HL-60 (cell line): ENCODE measurements around the gene ITFG1.

Source experiments
- POLR2AphosphoS5 ChIP-seq: IDR thresholded peaks from 2 replicates; pipeline ENCODE4 v1.6.1; 2012; ENCODE audit warnings: low read depth
- TF ChIP-seq, protein P1 (sequence below): IDR thresholded peaks from one replicate; pipeline ENCODE4 v1.5.1; 2011; ENCODE audit warnings: low read length, control low read depth, inconsistent platforms; ENCODE audit not compliant: insufficient read depth

DNA sequence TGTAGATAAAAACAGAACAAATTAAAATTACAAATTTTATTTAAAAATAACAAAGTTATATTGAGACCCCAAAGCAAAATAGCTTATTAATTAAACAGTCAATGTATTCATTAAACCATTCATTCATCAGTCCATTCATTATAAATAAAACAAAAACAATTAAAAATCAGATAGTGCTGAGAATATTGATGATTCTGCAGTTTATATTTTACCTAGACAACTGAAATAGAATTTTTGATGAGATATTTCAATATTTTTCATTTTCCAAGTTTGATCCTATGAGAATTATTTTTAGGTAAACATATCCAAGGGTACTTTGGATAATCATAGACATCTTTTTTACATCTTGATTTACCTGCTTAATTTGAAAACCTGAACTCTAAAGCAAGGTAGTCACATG lies 301.9 kb downstream of the ITFG1 start:
- TF ChIP-seq POLR2AphosphoS5 = no peak
- TF ChIP-seq, protein P1, sequence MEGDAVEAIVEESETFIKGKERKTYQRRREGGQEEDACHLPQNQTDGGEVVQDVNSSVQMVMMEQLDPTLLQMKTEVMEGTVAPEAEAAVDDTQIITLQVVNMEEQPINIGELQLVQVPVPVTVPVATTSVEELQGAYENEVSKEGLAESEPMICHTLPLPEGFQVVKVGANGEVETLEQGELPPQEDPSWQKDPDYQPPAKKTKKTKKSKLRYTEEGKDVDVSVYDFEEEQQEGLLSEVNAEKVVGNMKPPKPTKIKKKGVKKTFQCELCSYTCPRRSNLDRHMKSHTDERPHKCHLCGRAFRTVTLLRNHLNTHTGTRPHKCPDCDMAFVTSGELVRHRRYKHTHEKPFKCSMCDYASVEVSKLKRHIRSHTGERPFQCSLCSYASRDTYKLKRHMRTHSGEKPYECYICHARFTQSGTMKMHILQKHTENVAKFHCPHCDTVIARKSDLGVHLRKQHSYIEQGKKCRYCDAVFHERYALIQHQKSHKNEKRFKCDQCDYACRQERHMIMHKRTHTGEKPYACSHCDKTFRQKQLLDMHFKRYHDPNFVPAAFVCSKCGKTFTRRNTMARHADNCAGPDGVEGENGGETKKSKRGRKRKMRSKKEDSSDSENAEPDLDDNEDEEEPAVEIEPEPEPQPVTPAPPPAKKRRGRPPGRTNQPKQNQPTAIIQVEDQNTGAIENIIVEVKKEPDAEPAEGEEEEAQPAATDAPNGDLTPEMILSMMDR = no peak
